ENCODE data around the gene PLA2G4B. TPM values are rescaled to one million over a fixed set of nuclear protein-coding genes. Genes with fewer than 3 reads are reported as not detected.

Gene PLA2G4B
- total and polyA plus RNA-seq, 9 of the 15 experiments (the other 6 are each of a cell fraction or from before 2014, with no cell fraction given): 0.07 to 6.1 (median 2.8) TPM

- no peaks in the 10 kb centered on the region for H3K9me3 ChIP-seq (replicated peaks; ENCODE audit: control insufficient read depth, insufficient read depth, low read depth, low read length)
- H2AFZ ChIP-seq (ENCODE audit: low read depth, low read length): no peak overlapping the region
- DNase-seq (ENCODE audit: extremely low read depth in 1 of 4, low spot score in 3 of 4) (no peak), FAIRE-seq (no peak), ATAC-seq (no peak)
- no peak overlapping the region for H3K4me3 ChIP-seq
- peaks cover 12% of the 10 kb centered on the region for H4K20me1 ChIP-seq (replicated peaks; ENCODE audit: control insufficient read depth, insufficient read depth, low read length)
- in situ Hi-C loops (cut with MboI) (no loop called here), intact Hi-C loops (cut with micrococcal nuclease) (no loop called here)
- H3K4me2 ChIP-seq (ENCODE audit: insufficient read depth, low read length): no peak overlapping the region
- WGBS (ENCODE audit: insufficient coverage, low coverage, missing lambda C conversion rate): 12% methylated on average over 4 of the region's 9 CpGs
- no TSS peak for BruUV-seq (replicated peaks)
- H3K9me1 ChIP-seq (ENCODE audit: control insufficient read depth, insufficient read depth, low read length): no peaks in the 10 kb centered on the region
- H3K4me1 ChIP-seq (replicated peaks in 1 of 2; ENCODE audit: control insufficient read depth in 2 of 2, insufficient read depth in 2 of 2, low read length in 2 of 2): peaks cover 0 to 52% of the 10 kb centered on the region in 2 experiments; a peak in 2 of 5 replicates
- H3K36me3 ChIP-seq (ENCODE audit: control insufficient read depth, insufficient read depth, low read length): no peaks in the 10 kb centered on the region
- ChIA-PET CTCF (ENCODE audit: low intra/inter-chr PET ratio) (no interaction called here), POLR2A (interaction anchor here (0.9 to 1.1 kb wide), 3 partner anchors 9 to 59 kb away, joined by 3 to 5 read pairs (median 3); partner anchors contain the start of gene JMJD7)
- H3K9ac ChIP-seq (ENCODE audit: insufficient read depth in 1 of 2, low read depth in 2 of 2, low read length in 2 of 2): 0 out of 4 replicates have a peak overlapping the region, but pooled peaks of 1 of the 2 experiments have one; percentile 43
- no peak overlapping the region for H3K27ac ChIP-seq (ENCODE audit: extremely low read depth, low read depth, low read length)
- H3K79me2 ChIP-seq (ENCODE audit: control insufficient read depth, insufficient read depth, low read length): no peaks in the 10 kb centered on the region
- peaks cover 46 to 86% of the 10 kb centered on the region in 2 experiments; a peak in 4 of 5 replicates for H3K27me3 ChIP-seq (ENCODE audit: control insufficient read depth in 2 of 2, insufficient read depth in 2 of 2, low read length in 2 of 2)
- TF ChIP-seq AFF1 (IDR thresholded peaks at IDR 0.05; ENCODE audit: low read depth in 1 of 2, partially characterized antibody in 2 of 2): no peak
- no peak for TF ChIP-seq NCOA4 (IDR thresholded peaks at IDR 0.05; ENCODE audit: partially characterized antibody)
- TF ChIP-seq USF1 (CRISPR knock-in tag; IDR thresholded peaks at IDR 0.05): no peak
- TF ChIP-seq ZNF143 (CRISPR knock-in tag; IDR thresholded peaks at IDR 0.05): no peak
- no peak for TF ChIP-seq MEIS2 (IDR thresholded peaks at IDR 0.05; ENCODE audit: partially characterized antibody)
- no peak for TF ChIP-seq CREB5 (CRISPR knock-in tag; IDR thresholded peaks at IDR 0.05)
These were observed 15.8 kb downstream of the PLA2G4B start for GRCh38 chr15:41854443-41854842.

All from K562 (cell line).